ENCODE measurements around the gene OR6C6. TPM values are rescaled to one million over a fixed set of nuclear protein-coding genes. Genes with fewer than 3 reads are reported as not detected.

OR6C6 gene
- total RNA-seq, 1 donor from 2014 or later, result not detected

DNA sequence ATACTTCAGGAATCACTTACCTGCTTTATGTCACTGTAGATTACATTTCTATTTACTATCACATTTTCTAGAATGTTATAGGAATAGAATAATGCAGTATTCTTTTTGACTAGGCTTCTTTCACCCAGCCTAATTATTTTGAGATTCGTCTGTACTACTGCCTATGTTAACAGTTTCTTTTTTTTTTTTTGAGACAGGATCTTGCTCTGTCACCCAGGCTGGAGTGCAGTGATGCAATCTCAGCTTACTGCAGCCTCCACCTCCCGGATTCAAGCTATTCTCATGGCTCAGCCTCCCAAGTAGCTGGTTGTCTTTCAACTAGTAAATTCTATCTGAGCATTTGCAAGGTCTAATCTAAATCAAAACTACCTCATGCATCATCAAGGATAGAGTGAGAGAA lies 6.4 kb downstream of the OR6C6 start:
- intact Hi-C loops (cut with micrococcal nuclease), result no loop called here

DNA sequence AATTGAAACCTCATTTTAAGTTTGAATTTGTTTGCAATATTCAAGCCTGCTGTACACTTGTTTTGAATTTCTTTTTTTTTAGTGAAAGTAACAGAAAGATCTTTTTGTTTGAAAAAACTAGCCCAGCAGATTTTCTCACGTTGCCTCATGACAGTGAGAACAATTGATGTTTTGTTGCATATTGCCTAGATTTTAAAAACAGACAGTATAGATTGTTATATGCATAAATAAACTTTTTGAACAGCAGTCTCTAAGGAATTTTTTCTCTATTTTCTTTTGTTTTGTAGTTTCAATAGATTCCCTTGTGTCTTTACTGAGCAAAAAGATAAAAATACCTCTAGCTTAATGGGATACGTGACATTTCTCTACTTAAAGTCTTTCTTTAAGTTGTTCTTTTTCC lies 15.4 kb downstream of the OR6C6 start:
- no peaks in the 10 kb centered on the region for H3K4me1 ChIP-seq
- TF ChIP-seq, protein P1, sequence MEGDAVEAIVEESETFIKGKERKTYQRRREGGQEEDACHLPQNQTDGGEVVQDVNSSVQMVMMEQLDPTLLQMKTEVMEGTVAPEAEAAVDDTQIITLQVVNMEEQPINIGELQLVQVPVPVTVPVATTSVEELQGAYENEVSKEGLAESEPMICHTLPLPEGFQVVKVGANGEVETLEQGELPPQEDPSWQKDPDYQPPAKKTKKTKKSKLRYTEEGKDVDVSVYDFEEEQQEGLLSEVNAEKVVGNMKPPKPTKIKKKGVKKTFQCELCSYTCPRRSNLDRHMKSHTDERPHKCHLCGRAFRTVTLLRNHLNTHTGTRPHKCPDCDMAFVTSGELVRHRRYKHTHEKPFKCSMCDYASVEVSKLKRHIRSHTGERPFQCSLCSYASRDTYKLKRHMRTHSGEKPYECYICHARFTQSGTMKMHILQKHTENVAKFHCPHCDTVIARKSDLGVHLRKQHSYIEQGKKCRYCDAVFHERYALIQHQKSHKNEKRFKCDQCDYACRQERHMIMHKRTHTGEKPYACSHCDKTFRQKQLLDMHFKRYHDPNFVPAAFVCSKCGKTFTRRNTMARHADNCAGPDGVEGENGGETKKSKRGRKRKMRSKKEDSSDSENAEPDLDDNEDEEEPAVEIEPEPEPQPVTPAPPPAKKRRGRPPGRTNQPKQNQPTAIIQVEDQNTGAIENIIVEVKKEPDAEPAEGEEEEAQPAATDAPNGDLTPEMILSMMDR (IDR thresholded peaks at IDR 0.05; ENCODE audit: borderline replicate concordance), result no peak
- no peak for DNase-seq

More for the DNA sequence above, 6.4 kb downstream of the OR6C6 start:
- H3K4me1 ChIP-seq, result no peaks in the 10 kb centered on the region
- TF ChIP-seq, protein P1 (IDR thresholded peaks at IDR 0.05; ENCODE audit: borderline replicate concordance), result no peak
- peaks cover 5% of the 10 kb centered on the region for H3K27me3 ChIP-seq (ENCODE audit: low read depth)
- H3K9me3 ChIP-seq (replicated peaks), result no peaks in the 10 kb centered on the region
- no peaks in the 10 kb centered on the region for H3K36me3 ChIP-seq
- no peak for DNase-seq
- no peak overlapping the region for H3K27ac ChIP-seq (replicated peaks)
- no peak overlapping the region for H3K4me3 ChIP-seq

DNA sequence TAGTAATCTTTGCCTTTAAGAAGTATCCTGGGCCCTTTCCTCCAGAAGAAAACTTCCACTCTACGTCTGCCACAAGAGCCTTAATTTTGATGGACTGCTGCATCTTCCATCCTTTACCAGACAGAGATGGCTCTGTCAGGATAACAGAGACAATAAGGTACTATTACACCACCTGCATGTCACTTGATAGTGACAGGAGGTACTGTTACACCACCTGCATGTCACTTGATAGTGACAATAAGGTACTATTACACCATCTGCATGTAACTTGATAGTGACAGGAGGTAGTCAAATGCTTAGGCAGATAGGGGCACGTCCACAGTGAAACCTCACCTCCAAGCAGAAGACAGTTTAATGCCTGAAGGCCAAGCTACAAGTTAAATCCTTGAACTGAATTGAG lies 38.1 kb downstream of the OR6C6 start:
- Histone ChIP-seq H3K4me1 (no peaks in the 10 kb centered on the region), H3K27me3 (ENCODE audit: low read depth) (no peaks in the 10 kb centered on the region), H3K4me3 (no peak overlapping the region), H3K36me3 (no peaks in the 10 kb centered on the region), H3K27ac (replicated peaks) (no peak overlapping the region), H3K9me3 (replicated peaks) (no peaks in the 10 kb centered on the region)
- DNase-seq, result no peak
- TF ChIP-seq, protein P1 (IDR thresholded peaks at IDR 0.05; ENCODE audit: borderline replicate concordance), result no peak
- intact Hi-C loops (cut with micrococcal nuclease), result no loop called here

More for the DNA sequence above, 15.4 kb downstream of the OR6C6 start:
- peaks cover 5% of the 10 kb centered on the region for H3K27me3 ChIP-seq (ENCODE audit: low read depth)
- H3K9me3 ChIP-seq (replicated peaks), result peaks cover 14% of the 10 kb centered on the region
- no peak overlapping the region for H3K27ac ChIP-seq (replicated peaks)
- intact Hi-C loops (cut with micrococcal nuclease), result no loop called here
- no peak overlapping the region for H3K4me3 ChIP-seq
- H3K36me3 ChIP-seq, result no peaks in the 10 kb centered on the region

DNA sequence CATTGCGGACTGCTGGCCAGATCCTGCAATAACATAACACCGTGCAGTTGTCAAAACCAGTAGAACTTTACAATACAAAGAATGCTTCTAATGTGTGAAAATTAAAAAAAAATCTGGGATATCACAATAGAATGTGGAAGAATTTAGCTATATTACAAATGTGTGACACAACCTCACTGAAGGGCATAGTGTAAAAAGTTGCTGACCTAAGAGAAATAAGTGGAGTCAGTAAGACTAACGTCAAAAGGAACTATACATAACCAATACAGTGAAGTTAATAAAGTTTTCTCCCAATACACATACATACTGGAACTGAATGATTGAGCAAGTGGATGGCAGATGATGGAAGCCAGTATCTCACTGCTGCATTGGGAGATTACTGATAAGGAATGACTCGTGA lies 39.5 kb downstream of the OR6C6 start:
- intact Hi-C loops (cut with micrococcal nuclease), result no loop called here

DNA sequence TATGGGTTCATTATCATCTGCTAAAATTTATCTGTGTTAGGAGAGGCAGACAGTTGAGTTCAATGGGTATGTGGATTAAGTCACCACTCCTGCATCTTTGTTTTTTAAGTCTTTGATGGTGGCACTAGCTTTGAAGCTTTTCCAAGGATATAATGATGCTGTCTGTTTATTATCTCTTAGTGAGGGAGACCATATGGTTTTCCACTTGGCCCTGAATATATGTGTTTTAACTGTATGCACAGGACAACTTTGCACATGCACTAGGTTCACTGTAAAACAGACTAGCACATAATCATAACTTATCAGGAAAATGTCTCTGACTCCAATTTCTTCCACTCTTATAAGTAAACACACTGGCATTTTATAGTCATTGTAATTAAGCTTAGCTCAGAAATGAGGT lies 43.1 kb downstream of the OR6C6 start:
- no peaks in the 10 kb centered on the region for H3K9me3 ChIP-seq (replicated peaks)
- TF ChIP-seq, protein P1 (IDR thresholded peaks at IDR 0.05; ENCODE audit: borderline replicate concordance), result no peak
- no peak overlapping the region for H3K27ac ChIP-seq (replicated peaks)

More for the DNA sequence above, 39.5 kb downstream of the OR6C6 start:
- no peak overlapping the region for H3K4me3 ChIP-seq
- no peaks in the 10 kb centered on the region for H3K9me3 ChIP-seq (replicated peaks)
- DNase-seq, result no peak
- H3K4me1 ChIP-seq, result no peaks in the 10 kb centered on the region
- no peak overlapping the region for H3K27ac ChIP-seq (replicated peaks)
- TF ChIP-seq, protein P1 (IDR thresholded peaks at IDR 0.05; ENCODE audit: borderline replicate concordance), result no peak
- no peaks in the 10 kb centered on the region for H3K36me3 ChIP-seq
- H3K27me3 ChIP-seq (ENCODE audit: low read depth), result no peaks in the 10 kb centered on the region

More for the DNA sequence above, 43.1 kb downstream of the OR6C6 start:
- Histone ChIP-seq H3K4me1 (no peaks in the 10 kb centered on the region), H3K36me3 (no peaks in the 10 kb centered on the region), H3K27me3 (ENCODE audit: low read depth) (no peaks in the 10 kb centered on the region), H3K4me3 (no peak overlapping the region)
- no peak for DNase-seq
- intact Hi-C loops (cut with micrococcal nuclease), result no loop called here
